Osteoblast (primary cell): ENCODE data around the gene RCC1. TPM values are rescaled to one million over a fixed set of nuclear protein-coding genes. Genes with fewer than 3 reads are reported as not detected.
A peak's percentile ranks its signal among the peaks of the same experiment; 100 is the strongest.

Source experiments
- DNase-seq: peaks from one replicate; pipeline ENCODE4 v3.0.0; 2011; ENCODE audit warnings: low spot score, mixed read lengths; ENCODE audit not compliant: insufficient read length; ENCODE audit errors: missing footprints
- H2AFZ ChIP-seq: 2 replicates; pipeline ENCODE4 v1.6.0; 2011; ENCODE audit warnings: mild to moderate bottlenecking, low read length
- H3K27ac ChIP-seq: 2 replicates; pipeline ENCODE4 v1.5.1; 2011; ENCODE audit warnings: mild to moderate bottlenecking, low read depth, low read length, moderate library complexity
- H3K27me3 ChIP-seq: 2 replicates; pipeline ENCODE4 v1.6.0; 2012; ENCODE audit warnings: mild to moderate bottlenecking, control low read depth, inconsistent platforms, low read length, moderate library complexity; ENCODE audit not compliant: insufficient read depth
- H3K36me3 ChIP-seq: 2 replicates; pipeline ENCODE4 v1.5.1; 2011; ENCODE audit warnings: mild to moderate bottlenecking, low read length, control low read depth, moderate library complexity; ENCODE audit not compliant: insufficient read depth
- H3K4me1 ChIP-seq: 2 replicates; pipeline ENCODE4 v1.5.1; 2011; ENCODE audit warnings: mild to moderate bottlenecking, low read length, control low read depth, moderate library complexity; ENCODE audit not compliant: insufficient read depth
- H3K4me2 ChIP-seq: 2 replicates; pipeline ENCODE4 v1.6.0; 2011; ENCODE audit warnings: mild to moderate bottlenecking, low read length; ENCODE audit not compliant: insufficient read depth
- H3K4me3 ChIP-seq: fragments of 200-600 bp; sonication (generic); 3 replicates; pipeline ENCODE4 v1.5.1; 2012; ENCODE audit warnings: mild to moderate bottlenecking, low read length, inconsistent platforms; ENCODE audit not compliant: insufficient read depth
- H3K79me2 ChIP-seq: 2 replicates; pipeline ENCODE4 v1.6.0; 2012; ENCODE audit warnings: mild to moderate bottlenecking, low read length, control low read depth, inconsistent platforms; ENCODE audit not compliant: insufficient read depth
- H3K9me3 ChIP-seq: 2 replicates; pipeline ENCODE4 v1.5.1; 2011; ENCODE audit warnings: low read depth, low read length, control low read depth
- H4K20me1 ChIP-seq: 2 replicates; pipeline ENCODE4 v1.6.0; 2012; ENCODE audit warnings: mild to moderate bottlenecking, low read length, control low read depth; ENCODE audit not compliant: insufficient read depth
- CTCF ChIP-seq: IDR thresholded peaks from 2 replicates; pipeline ENCODE4 v1.5.1; 2011; ENCODE audit warnings: mild to moderate bottlenecking, low read depth, low read length, moderate library complexity; ENCODE audit errors: extremely low read depth
- total RNA-seq: library from RNA; depleted of rRNA; stranded (reverse); fragments of >200 nt; gene quantifications from 2 replicates; pipeline ENCODE4 v1.2.3, GENCODE V29; 2012

Gene RCC1
- total RNA-seq, 1 donor: 35.1 TPM

- H3K9me3 ChIP-seq: no peaks in the 10 kb centered on the region
- DNase-seq: peak; percentile 84
- H3K27me3 ChIP-seq: no peaks in the 10 kb centered on the region
- H2AFZ ChIP-seq: no peak overlapping the region
- H3K79me2 ChIP-seq: peaks cover 51% of the 10 kb centered on the region
- peaks cover 3% of the 10 kb centered on the region for H3K4me1 ChIP-seq
- H3K4me2 ChIP-seq: no peak overlapping the region
- H3K4me3 ChIP-seq: no peak overlapping the region
- H3K27ac ChIP-seq: peak overlapping the region; percentile 10
- H4K20me1 ChIP-seq: no peaks in the 10 kb centered on the region
- TF ChIP-seq CTCF: no peak
- H3K36me3 ChIP-seq: peaks cover 19% of the 10 kb centered on the region
These were observed 21.0 kb downstream of the RCC1 start for GRCh38 chr1:28526886-28527285.

GRCh38 chr1:28530456-28530855 lies 24.6 kb downstream of the RCC1 start:
- Histone ChIP-seq H3K27me3 (no peaks in the 10 kb centered on the region), H3K4me3 (no peak overlapping the region), H3K79me2 (peaks cover 24% of the 10 kb centered on the region), H3K36me3 (peaks cover 22% of the 10 kb centered on the region), H3K27ac (no peak overlapping the region), H3K9me3 (no peaks in the 10 kb centered on the region), H4K20me1 (no peaks in the 10 kb centered on the region), H3K4me1 (peaks cover 3% of the 10 kb centered on the region), H2AFZ (no peak overlapping the region), H3K4me2 (no peak overlapping the region)
- DNase-seq: peak; percentile 44
- no peak for TF ChIP-seq CTCF

GRCh38 chr1:28534671-28535070 lies 28.8 kb downstream of the RCC1 start:
- Histone ChIP-seq H3K9me3 (no peaks in the 10 kb centered on the region), H3K4me2 (no peak overlapping the region), H3K79me2 (no peaks in the 10 kb centered on the region), H3K4me3 (no peak overlapping the region), H2AFZ (no peak overlapping the region), H3K27me3 (no peaks in the 10 kb centered on the region), H3K4me1 (no peaks in the 10 kb centered on the region), H3K27ac (no peak overlapping the region), H3K36me3 (peaks cover 42% of the 10 kb centered on the region), H4K20me1 (no peaks in the 10 kb centered on the region)
- no peak for TF ChIP-seq CTCF
- no peak for DNase-seq

GRCh38 chr1:28535180-28535579 lies 29.3 kb downstream of the RCC1 start:
- peak; percentile 37 for DNase-seq
- Histone ChIP-seq H3K4me3 (no peak overlapping the region), H3K27me3 (no peaks in the 10 kb centered on the region), H3K36me3 (peaks cover 42% of the 10 kb centered on the region), H3K79me2 (no peaks in the 10 kb centered on the region), H2AFZ (no peak overlapping the region), H3K4me2 (no peak overlapping the region), H3K27ac (no peak overlapping the region), H3K4me1 (no peaks in the 10 kb centered on the region), H3K9me3 (no peaks in the 10 kb centered on the region), H4K20me1 (no peaks in the 10 kb centered on the region)
- no peak for TF ChIP-seq CTCF
